OCI-LY3 (cell line): ENCODE measurements around the gene GLI2.

Experiments used
- EZH2phosphoT487 ChIP-seq: fragments of 200-600 bp; shearing (Covaris generic); IDR thresholded peaks from 2 replicates; pipeline ENCODE4 v1.6.1; 2018; ENCODE audit warnings: antibody characterized with exemption, mixed run types, low read depth
- TF ChIP-seq, protein P1 (sequence below): fragments of 200-600, 300-600 bp; sonication (generic); IDR thresholded peaks from 2 replicates; pipeline ENCODE4 v1.5.1; 2014; ENCODE audit warnings: antibody characterized with exemption, low read length, low read depth

DNA sequence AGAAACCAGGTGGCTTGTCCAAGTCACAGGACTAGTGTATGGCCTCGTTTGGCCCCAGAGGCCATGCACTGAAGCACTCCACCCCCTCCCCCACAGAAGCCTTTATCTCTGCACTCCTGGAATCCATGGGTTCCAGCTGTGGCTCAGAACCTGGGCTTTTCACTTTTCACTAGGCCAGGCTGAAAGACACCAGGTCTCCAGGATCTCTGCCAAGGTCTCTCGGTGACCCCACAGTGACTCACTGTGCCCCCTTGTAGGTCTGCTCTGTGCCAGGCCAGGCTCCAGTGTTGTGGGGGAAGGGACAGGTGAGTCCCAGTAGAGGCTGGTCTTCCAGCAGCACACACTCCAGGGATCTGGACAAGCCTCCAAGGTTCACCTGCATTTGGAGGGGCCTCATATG, 31.0 kb upstream of the GLI2 start:
- TF ChIP-seq, protein P1, sequence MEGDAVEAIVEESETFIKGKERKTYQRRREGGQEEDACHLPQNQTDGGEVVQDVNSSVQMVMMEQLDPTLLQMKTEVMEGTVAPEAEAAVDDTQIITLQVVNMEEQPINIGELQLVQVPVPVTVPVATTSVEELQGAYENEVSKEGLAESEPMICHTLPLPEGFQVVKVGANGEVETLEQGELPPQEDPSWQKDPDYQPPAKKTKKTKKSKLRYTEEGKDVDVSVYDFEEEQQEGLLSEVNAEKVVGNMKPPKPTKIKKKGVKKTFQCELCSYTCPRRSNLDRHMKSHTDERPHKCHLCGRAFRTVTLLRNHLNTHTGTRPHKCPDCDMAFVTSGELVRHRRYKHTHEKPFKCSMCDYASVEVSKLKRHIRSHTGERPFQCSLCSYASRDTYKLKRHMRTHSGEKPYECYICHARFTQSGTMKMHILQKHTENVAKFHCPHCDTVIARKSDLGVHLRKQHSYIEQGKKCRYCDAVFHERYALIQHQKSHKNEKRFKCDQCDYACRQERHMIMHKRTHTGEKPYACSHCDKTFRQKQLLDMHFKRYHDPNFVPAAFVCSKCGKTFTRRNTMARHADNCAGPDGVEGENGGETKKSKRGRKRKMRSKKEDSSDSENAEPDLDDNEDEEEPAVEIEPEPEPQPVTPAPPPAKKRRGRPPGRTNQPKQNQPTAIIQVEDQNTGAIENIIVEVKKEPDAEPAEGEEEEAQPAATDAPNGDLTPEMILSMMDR: no peak
- TF ChIP-seq EZH2phosphoT487: no peak
